IMR-90 (cell line): ENCODE results near the gene ARGFX. TPM values are rescaled to one million over a fixed set of nuclear protein-coding genes. Genes with fewer than 3 reads are reported as not detected.
A peak's percentile ranks its signal among the peaks of the same experiment; 100 is the strongest.

Experiments
- ATAC-seq: fragments of 200-7000 bp; cut with Tn5 transposase; 2 replicates; pipeline ENCODE4 v1.9.1; 2020; ENCODE audit warnings: low read depth, mild to moderate bottlenecking, moderate library complexity
- BruUV-seq: library from RNA; stranded (reverse); fragments of 400-500 nt; replicated peaks from 2 replicates; lab custom pipeline; 2021; lab: Mats Ljungman, UMichigan
- CTCF ChIA-PET: fragments of 300-600 bp; formaldehyde crosslinking; extraction: SDS; loops from one replicate; lab custom pipeline; 2021; ENCODE audit warnings: antibody characterized with exemption; lab: Yijun Ruan, JAX
- POLR2A ChIA-PET: fragments of 300-600 bp; sonication (Branson Sonifier 250); formaldehyde crosslinking; loops from one replicate; lab custom pipeline; 2022; ENCODE audit warnings: antibody characterized with exemption; ENCODE audit not compliant: unreplicated experiment; lab: Charles Lee
- DNase-seq: peaks from one replicate; pipeline ENCODE4 v3.0.0; 2013
- H2AFZ ChIP-seq: replicated peaks from 2 replicates; pipeline ENCODE3; 2013; ENCODE audit warnings: low read length, mild to moderate bottlenecking; ENCODE audit not compliant: poor library complexity
- H2AK5ac ChIP-seq: 2 replicates; pipeline ENCODE4 v1.6.1; 2013; ENCODE audit warnings: low read depth, low read length, inconsistent platforms
- H2AK9ac ChIP-seq: replicated peaks from 2 replicates; pipeline ENCODE3; 2013; ENCODE audit warnings: mild to moderate bottlenecking, low read depth, low read length, moderate library complexity; ENCODE audit not compliant: poor library complexity
- H2BK120ac ChIP-seq: 2 replicates; pipeline ENCODE4 v1.6.1; 2013; ENCODE audit warnings: low read depth, low read length, inconsistent platforms
- H2BK15ac ChIP-seq: 3 replicates; pipeline ENCODE4 v1.6.1; 2013; ENCODE audit warnings: low read depth, low read length, inconsistent platforms
- H2BK20ac ChIP-seq: 2 replicates; pipeline ENCODE4 v1.6.1; 2013; ENCODE audit warnings: low read depth, mild to moderate bottlenecking, inconsistent platforms, low read length, moderate library complexity
- H2BK5ac ChIP-seq: 2 replicates; pipeline ENCODE4 v1.6.1; 2013; ENCODE audit warnings: mild to moderate bottlenecking, low read depth, low read length, inconsistent platforms; ENCODE audit not compliant: poor library complexity, severe bottlenecking
- H3K14ac ChIP-seq: replicated peaks from 2 replicates; pipeline ENCODE4 v1.6.1; 2013; ENCODE audit warnings: low read depth, low read length, inconsistent platforms
- H3K18ac ChIP-seq: 2 replicates; pipeline ENCODE4 v1.6.1; 2013; ENCODE audit warnings: low read depth, low read length, control low read depth
- H3K23ac ChIP-seq: 2 replicates; pipeline ENCODE4 v1.6.1; 2013; ENCODE audit warnings: low read depth, low read length, inconsistent platforms
- H3K27ac ChIP-seq: 2 replicates; pipeline ENCODE4 v1.5.1; 2013; ENCODE audit warnings: mild to moderate bottlenecking, control low read depth, low read length; ENCODE audit not compliant: insufficient read depth
- H3K27me3 ChIP-seq: 2 replicates; pipeline ENCODE4 v1.6.1; 2013; ENCODE audit warnings: low read length; ENCODE audit not compliant: control insufficient read depth, insufficient read depth
- H3K36me3 ChIP-seq: 2 replicates; pipeline ENCODE4 v1.6.1; 2013; ENCODE audit warnings: low read length, mixed read lengths; ENCODE audit not compliant: control insufficient read depth, insufficient read depth
- H3K4ac ChIP-seq: 2 replicates; pipeline ENCODE4 v1.6.1; 2013; ENCODE audit warnings: low read depth, low read length, inconsistent platforms
- H3K4me1 ChIP-seq: 2 replicates; pipeline ENCODE4 v1.6.1; 2013; ENCODE audit warnings: low read length, mixed read lengths; ENCODE audit not compliant: control insufficient read depth, insufficient read depth
- H3K4me2 ChIP-seq: 2 replicates; pipeline ENCODE4 v1.6.1; 2013; ENCODE audit warnings: low read depth, mild to moderate bottlenecking, control low read depth, low read length, moderate library complexity
- H3K4me3 ChIP-seq: 2 replicates; pipeline ENCODE4 v1.5.1; 2013; ENCODE audit warnings: low read depth, mild to moderate bottlenecking, control low read depth, low read length, moderate library complexity; ENCODE audit not compliant: insufficient read depth
- H3K56ac ChIP-seq: 2 replicates; pipeline ENCODE4 v1.6.1; 2013; ENCODE audit warnings: low read length, inconsistent platforms; ENCODE audit not compliant: insufficient read depth; ENCODE audit errors: extremely low read depth
- H3K79me1 ChIP-seq, 2 experiments: 2 replicates each; pipeline ENCODE4 v1.6.1; 2013; ENCODE audit warnings: low read length in 2 of 2, inconsistent platforms in 1 of 2, low read depth in 1 of 2
- H3K9ac ChIP-seq: 2 replicates; pipeline ENCODE4 v1.6.1; 2013; ENCODE audit warnings: low read depth, low read length, control low read depth
- H3K9me1 ChIP-seq: 2 replicates; pipeline ENCODE4 v1.6.1; 2013; ENCODE audit warnings: low read length, inconsistent platforms; ENCODE audit not compliant: insufficient read depth
- H3K9me3 ChIP-seq: 2 replicates; pipeline ENCODE4 v1.6.1; 2013; ENCODE audit warnings: low read length; ENCODE audit not compliant: control insufficient read depth, insufficient read depth
- H4K20me1 ChIP-seq: 2 replicates; pipeline ENCODE4 v1.6.1; 2013; ENCODE audit warnings: low read length, inconsistent platforms; ENCODE audit not compliant: insufficient read depth
- H4K5ac ChIP-seq: 2 replicates; pipeline ENCODE4 v1.6.1; 2013; ENCODE audit warnings: mild to moderate bottlenecking, low read depth, low read length, control low read depth
- H4K8ac ChIP-seq, 2 experiments: 2 replicates each; pipeline ENCODE4 v1.6.1; 2013; ENCODE audit warnings: low read depth in 2 of 2, low read length in 2 of 2, control low read depth in 1 of 2, inconsistent platforms in 1 of 2
- H4K91ac ChIP-seq: 2 replicates; pipeline ENCODE4 v1.6.1; 2013; ENCODE audit warnings: low read depth, low read length, inconsistent platforms; ENCODE audit not compliant: insufficient read depth
- BHLHE40 ChIP-seq: fragments of 150-350 bp; IDR thresholded peaks from 2 replicates; pipeline ENCODE4 v1.6.1; 2016; ENCODE audit warnings: mild to moderate bottlenecking, low read depth, low read length
- CEBPB ChIP-seq: IDR thresholded peaks from 2 replicates; pipeline ENCODE4 v1.6.1; 2012; ENCODE audit warnings: low read depth, low read length, improper control_type of control experiment
- CHD1 ChIP-seq: IDR thresholded peaks from 2 replicates; pipeline ENCODE4 v1.6.1; 2012; ENCODE audit warnings: low read depth, low read length, improper control_type of control experiment
- CTCF ChIP-seq: conservative IDR thresholded peaks from 2 replicates; pipeline ENCODE4 v1.5.1; 2012; ENCODE audit warnings: mild to moderate bottlenecking, low read depth, low read length, improper control_type of control experiment
- ELK1 ChIP-seq: fragments of 150-350 bp; IDR thresholded peaks from 2 replicates; pipeline ENCODE4 v1.6.1; 2016; ENCODE audit warnings: low read depth, mild to moderate bottlenecking, low read length, moderate library complexity, borderline replicate concordance
- FOS ChIP-seq: fragments of 150-350 bp; IDR thresholded peaks from 2 replicates; pipeline ENCODE4 v1.6.1; 2016; ENCODE audit warnings: low read depth, low read length
- MAFK ChIP-seq: IDR thresholded peaks from 2 replicates; pipeline ENCODE4 v1.6.1; 2012; ENCODE audit warnings: low read depth, low read length, improper control_type of control experiment
- MXI1 ChIP-seq: IDR thresholded peaks from 2 replicates; pipeline ENCODE4 v1.6.1; 2012; ENCODE audit warnings: low read depth, mild to moderate bottlenecking, low read length, moderate library complexity, borderline replicate concordance
- NFE2L2 ChIP-seq: fragments of 150-350 bp; IDR thresholded peaks from 2 replicates; pipeline ENCODE4 v1.6.1; 2016; ENCODE audit warnings: low read depth, mild to moderate bottlenecking, low read length
- POLR2A ChIP-seq: IDR thresholded peaks from 2 replicates; pipeline ENCODE4 v1.6.1; 2012; ENCODE audit warnings: mild to moderate bottlenecking, low read depth, low read length
- RFX5 ChIP-seq: IDR thresholded peaks from 2 replicates; pipeline ENCODE4 v1.8.0; 2012; ENCODE audit warnings: low read depth, mild to moderate bottlenecking, low read length, moderate library complexity
- SMC3 ChIP-seq: fragments of 150-350 bp; IDR thresholded peaks from 2 replicates; pipeline ENCODE4 v1.6.1; 2016; ENCODE audit warnings: low read depth, mild to moderate bottlenecking, antibody characterized with exemption, low read length, moderate library complexity
- USF2 ChIP-seq: fragments of 150-350 bp; IDR thresholded peaks from 2 replicates; pipeline ENCODE4 v1.6.1; 2017; ENCODE audit warnings: mild to moderate bottlenecking, antibody characterized with exemption, low read length, low read depth
- WGBS, 2 experiments: methylation state at CpG; one replicate each; pipeline versions ENCODE4 v1.1.5 to v1.1.7; 2013; ENCODE audit warnings: missing lambda C conversion rate in 2 of 2; ENCODE audit not compliant: insufficient read length in 1 of 2; ENCODE audit errors: extremely low coverage in 2 of 2; 5-methylcytosine and 5-hydroxymethylcytosine counted together
- dilution Hi-C: fragments of 300-500 bp; cut with HindIII; formaldehyde crosslinking; loops from one replicate; pipeline ENCODE4 v1.14.3; 2018; ENCODE audit warnings: low sequenced_read_pairs; ENCODE audit not compliant: unreplicated experiment
- in situ Hi-C: fragments of 300-500 bp; cut with MboI; formaldehyde crosslinking; loops from 3 replicates; pipeline ENCODE4 v1.14.3; 2019; ENCODE audit warnings: low sequenced_read_pairs, inconsistent platforms, mixed read lengths
- intact Hi-C: fragments of 100-400 bp; cut with micrococcal nuclease; formaldehyde crosslinking; loops from 2 replicates; pipeline ENCODE4 v1.10.0; 2022
- polyA plus RNA-seq, 3 experiments: library from polyadenylated mRNA; depleted of rRNA; stranded (reverse); fragments of >200 nt; gene quantifications; 2 replicates each; pipeline ENCODE4 v1.2.3, GENCODE V29; 2012; ENCODE audit warnings: low replicate concordance in 1 of 3
- total RNA-seq: library from RNA; depleted of rRNA; stranded (reverse); fragments of >200 nt; gene quantifications from 2 replicates; pipeline ENCODE4 v1.2.3, GENCODE V29; 2012

The ARGFX gene
- total and polyA plus RNA-seq, 2 of the 4 experiments (the other 2 are of a cell fraction): not detected

GRCh38 chr3:121598564-121598963, 30.8 kb downstream of the ARGFX start:
- no peaks in the 10 kb centered on the region for H4K20me1 ChIP-seq
- ATAC-seq: no peak
- H4K91ac ChIP-seq: no peak overlapping the region
- no peak overlapping the region for H3K27ac ChIP-seq
- H2BK5ac ChIP-seq: no peak overlapping the region
- dilution Hi-C loops (no loop called here), in situ Hi-C loops (no loop called here), intact Hi-C loops (no loop called here)
- H2AFZ ChIP-seq: peak overlapping the region; percentile 41
- H3K27me3 ChIP-seq: no peaks in the 10 kb centered on the region; the same call in 1 of the 2 replicates
- no peaks in the 10 kb centered on the region for H3K36me3 ChIP-seq
- no peak overlapping the region for H2BK15ac ChIP-seq
- no peaks in the 10 kb centered on the region for H3K79me1 ChIP-seq
- H3K9me1 ChIP-seq: no peaks in the 10 kb centered on the region
- BruUV-seq: no TSS peak
- no peak overlapping the region for H3K18ac ChIP-seq
- no peak overlapping the region for H3K56ac ChIP-seq
- no peak overlapping the region for H3K4me2 ChIP-seq
- no peak overlapping the region for H2BK120ac ChIP-seq
- H3K4ac ChIP-seq: no peak overlapping the region
- TF ChIP-seq NFE2L2 (no peak), POLR2A (no peak), ELK1 (no peak), SMC3 (no peak), RFX5 (no peak), USF2 (no peak), FOS (no peak), BHLHE40 (no peak), CEBPB (no peak), CHD1 (no peak), MXI1 (no peak), CTCF (no peak), MAFK (no peak)
- H2BK20ac ChIP-seq: no peak overlapping the region
- no peak overlapping the region for H2AK9ac ChIP-seq
- ChIA-PET POLR2A (no interaction called here), CTCF (no interaction called here)
- H3K14ac ChIP-seq: no peak overlapping the region
- no peaks in the 10 kb centered on the region for H3K4me1 ChIP-seq
- H3K9me3 ChIP-seq: no peaks in the 10 kb centered on the region
- no peak overlapping the region for H4K5ac ChIP-seq
- no peak overlapping the region for H2AK5ac ChIP-seq
- no CpG with 5 or more reads among the region's 2 CpGs for WGBS, 2 experiments
- no peak for DNase-seq
- H3K9ac ChIP-seq: no peak overlapping the region
- no peak overlapping the region for H3K4me3 ChIP-seq
- H3K23ac ChIP-seq: no peak overlapping the region
- H4K8ac ChIP-seq: no peak overlapping the region
